Activated naive CD8-positive, alpha-beta T cell (primary cell): ENCODE data around the gene DRC1.
"Not testable (repeated sequence)": the region's sequence is repeated elsewhere in the genome, so short reads cannot be mapped to it uniquely, and the experiment has no call there.

Experiments
- H3K27ac Mint-ChIP-seq: one replicate; pipeline ENCODE4 v1.8.0; 2021; ENCODE audit warnings: mixed read lengths
- H3K27me3 Mint-ChIP-seq: one replicate; pipeline ENCODE4 v1.8.0; 2021; ENCODE audit warnings: mixed read lengths
- H3K36me3 Mint-ChIP-seq: one replicate; pipeline ENCODE4 v1.8.0; 2021; ENCODE audit warnings: mixed read lengths
- H3K4me1 Mint-ChIP-seq: one replicate; pipeline ENCODE4 v1.8.0; 2021; ENCODE audit warnings: low read depth, mixed read lengths
- H3K4me3 Mint-ChIP-seq: one replicate; pipeline ENCODE4 v1.8.0; 2021; ENCODE audit warnings: mild to moderate bottlenecking, mixed read lengths
- H3K9me3 Mint-ChIP-seq: one replicate; pipeline ENCODE4 v1.8.0; 2021; ENCODE audit warnings: low read depth, mixed read lengths

DRC1 gene

GRCh38 chr2:26401739-26402541 lies at the start of gene DRC1:
TSS of gene DRC1 (plus strand) at chr2:26401920. CDS start at chr2:26401990, 70 bp downstream.
- Mint-ChIP-seq H3K27ac (no peak within 1 kb of the TSS), H3K9me3 (no peaks in the 10 kb centered on the region), H3K27me3 (peaks cover 2% of the 10 kb centered on the region), H3K36me3 (peaks cover under 1% of the 10 kb centered on the region), H3K4me3 (no peak within 1 kb of the TSS), H3K4me1 (peaks cover 19% of the 10 kb centered on the region)

GRCh38 chr2:26352892-26353291 lies 48.8 kb upstream of the DRC1 start:
- Mint-ChIP-seq H3K27ac (peak overlapping the region; percentile 78), H3K27me3 (no peaks in the 10 kb centered on the region), H3K36me3 (peaks cover 14% of the 10 kb centered on the region), H3K4me3 (peak overlapping the region; percentile 17), H3K4me1 (peaks cover 69% of the 10 kb centered on the region), H3K9me3 (no peaks in the 10 kb centered on the region)

GRCh38 chr2:26354469-26354868 lies 47.3 kb upstream of the DRC1 start:
- Mint-ChIP-seq H3K36me3 (peaks cover 14% of the 10 kb centered on the region), H3K4me1 (peaks cover 70% of the 10 kb centered on the region)
- H3K27me3 Mint-ChIP-seq, H3K27ac Mint-ChIP-seq, H3K9me3 Mint-ChIP-seq, H3K4me3 Mint-ChIP-seq: not testable (repeated sequence)

DNA sequence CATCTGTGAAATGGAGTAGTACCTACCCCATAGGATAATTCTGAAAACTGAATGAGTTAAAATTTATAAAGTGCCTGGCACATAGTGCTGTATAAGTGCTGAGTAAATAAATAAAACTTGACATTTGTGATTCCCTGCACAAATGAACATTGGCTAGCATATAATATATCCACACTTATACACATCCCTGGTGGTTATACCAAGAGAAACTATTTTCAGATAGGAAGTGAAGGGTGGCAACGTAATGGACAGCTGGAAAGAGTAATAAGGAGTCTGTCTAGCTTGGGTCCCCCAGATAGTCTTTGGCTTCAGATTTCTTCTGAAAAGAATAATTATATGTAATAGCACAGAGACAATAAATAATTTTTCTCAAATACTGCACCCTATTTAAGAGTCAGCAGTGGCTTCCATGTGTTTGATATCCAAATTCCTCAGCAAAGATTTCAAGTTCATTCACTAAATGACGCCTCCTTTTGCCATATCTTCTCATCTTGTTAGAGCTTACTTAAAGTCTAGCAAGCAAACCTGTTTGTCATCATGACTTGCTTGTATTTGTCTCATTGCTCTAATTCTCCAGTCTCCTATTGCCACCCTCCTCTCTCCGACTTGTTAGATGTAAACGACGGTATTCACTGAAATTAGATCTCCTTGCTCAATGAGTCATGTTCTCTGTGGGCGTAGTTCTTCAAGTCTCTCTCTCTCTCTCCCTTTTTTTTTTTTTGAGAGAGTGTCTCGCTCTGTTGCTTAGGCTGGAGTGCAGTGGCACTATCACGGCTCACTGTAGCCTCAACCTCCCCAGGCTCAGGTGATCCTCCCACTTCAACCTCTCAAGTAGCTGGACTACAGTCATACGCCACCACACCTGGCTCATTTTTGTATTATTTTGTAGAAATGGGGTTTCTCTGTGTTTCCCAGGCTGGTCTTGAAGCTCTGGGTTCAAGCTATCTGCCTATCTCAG lies 46.4 kb upstream of the DRC1 start:
- H3K9me3 Mint-ChIP-seq = no peaks in the 10 kb centered on the region
- peaks cover 17% of the 10 kb centered on the region for H3K36me3 Mint-ChIP-seq
- H3K4me3 Mint-ChIP-seq = peak overlapping the region; percentile 60
- H3K4me1 Mint-ChIP-seq = peaks cover 73% of the 10 kb centered on the region
- no peaks in the 10 kb centered on the region for H3K27me3 Mint-ChIP-seq
- peak overlapping the region; percentile 35 for H3K27ac Mint-ChIP-seq

DNA sequence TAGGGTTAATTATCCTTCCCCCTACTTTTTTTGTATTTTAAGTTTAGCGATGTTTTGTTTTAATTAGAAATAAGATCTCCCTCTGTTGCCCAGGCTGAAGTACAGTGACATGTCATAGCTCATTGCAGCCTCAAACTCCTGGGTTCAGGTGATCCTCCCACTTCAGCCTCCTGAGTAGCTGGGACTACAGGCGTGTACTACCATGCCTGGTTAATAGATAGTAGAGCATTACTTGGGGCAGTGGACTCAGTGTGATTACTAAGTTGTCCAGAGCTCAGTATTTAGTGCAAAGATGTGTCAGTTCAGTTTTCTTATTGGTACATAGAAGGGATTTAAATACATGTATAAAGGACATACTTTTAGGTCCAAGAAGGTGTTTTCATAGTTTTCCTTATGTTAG lies 45.6 kb upstream of the DRC1 start:
- Mint-ChIP-seq H3K36me3 (peaks cover 17% of the 10 kb centered on the region), H3K27me3 (no peaks in the 10 kb centered on the region), H3K9me3 (no peaks in the 10 kb centered on the region), H3K4me3 (no peak overlapping the region), H3K27ac (peak overlapping the region; percentile 17), H3K4me1 (peaks cover 74% of the 10 kb centered on the region)

- Mint-ChIP-seq H3K27ac (no peak overlapping the region), H3K4me3 (no peak overlapping the region), H3K9me3 (no peaks in the 10 kb centered on the region), H3K36me3 (peaks cover 17% of the 10 kb centered on the region), H3K27me3 (no peaks in the 10 kb centered on the region), H3K4me1 (peaks cover 73% of the 10 kb centered on the region)
Measured at GRCh38 chr2:26356771-26357170, 44.9 kb upstream of the DRC1 start.

GRCh38 chr2:26359886-26360473 lies 41.7 kb upstream of the DRC1 start:
- no peak overlapping the region for H3K4me3 Mint-ChIP-seq
- H3K4me1 Mint-ChIP-seq = peaks cover 63% of the 10 kb centered on the region
- H3K9me3 Mint-ChIP-seq = no peaks in the 10 kb centered on the region
- peaks cover 12% of the 10 kb centered on the region for H3K36me3 Mint-ChIP-seq
- H3K27me3 Mint-ChIP-seq = no peaks in the 10 kb centered on the region
- H3K27ac Mint-ChIP-seq = no peak overlapping the region

- H3K9me3 Mint-ChIP-seq = no peaks in the 10 kb centered on the region
- no peaks in the 10 kb centered on the region for H3K27me3 Mint-ChIP-seq
- H3K27ac Mint-ChIP-seq = no peak overlapping the region
- no peak overlapping the region for H3K4me3 Mint-ChIP-seq
- peaks cover 12% of the 10 kb centered on the region for H3K36me3 Mint-ChIP-seq
- H3K4me1 Mint-ChIP-seq = peaks cover 39% of the 10 kb centered on the region
Measured at GRCh38 chr2:26363323-26363722, 38.4 kb upstream of the DRC1 start.

DNA sequence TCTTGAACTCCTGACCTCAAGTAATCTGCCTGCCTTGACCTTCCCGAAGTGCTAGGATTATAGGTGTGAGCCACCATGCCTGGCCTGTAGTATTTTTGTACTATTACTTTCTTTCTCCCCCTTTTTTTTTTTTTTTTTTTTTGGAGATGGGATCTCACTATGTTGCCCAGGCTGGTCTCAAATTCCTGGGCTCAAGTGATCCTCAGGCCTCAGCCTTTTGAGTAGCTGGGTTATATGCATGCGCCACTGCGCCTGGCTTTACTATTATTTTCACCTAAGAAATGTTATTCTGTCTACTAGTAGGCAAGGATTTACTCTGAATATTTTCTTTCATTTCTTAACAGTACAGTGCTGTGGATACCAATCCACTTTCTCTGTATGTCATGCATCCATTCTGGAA lies 37.8 kb upstream of the DRC1 start:
- peaks cover 10% of the 10 kb centered on the region for H3K36me3 Mint-ChIP-seq
- H3K27me3 Mint-ChIP-seq = no peaks in the 10 kb centered on the region
- H3K27ac Mint-ChIP-seq = no peak overlapping the region

DNA sequence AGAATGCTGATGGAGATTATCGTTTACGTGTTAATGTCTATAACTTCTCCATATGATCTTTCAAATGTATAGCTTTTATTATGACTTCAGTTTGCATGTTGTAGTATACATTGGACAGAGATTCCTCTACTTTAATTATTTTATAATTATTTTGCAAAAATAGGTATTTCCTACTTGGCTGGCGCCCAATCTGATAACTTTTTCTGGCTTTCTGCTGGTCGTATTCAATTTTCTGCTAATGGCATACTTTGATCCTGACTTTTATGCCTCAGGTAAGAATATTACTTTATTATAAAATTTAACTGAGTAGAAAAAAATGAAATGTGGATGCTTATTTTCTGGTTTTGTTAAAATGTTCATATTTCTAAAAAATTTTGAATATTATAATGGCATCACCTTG lies 37.1 kb upstream of the DRC1 start:
- Mint-ChIP-seq H3K27me3 (no peaks in the 10 kb centered on the region), H3K36me3 (peaks cover 16% of the 10 kb centered on the region), H3K4me3 (no peak overlapping the region), H3K4me1 (peaks cover 27% of the 10 kb centered on the region), H3K27ac (no peak overlapping the region), H3K9me3 (no peaks in the 10 kb centered on the region)

More for the DNA sequence above, 37.8 kb upstream of the DRC1 start:
- Mint-ChIP-seq H3K4me1 (peaks cover 33% of the 10 kb centered on the region), H3K4me3 (no peak overlapping the region), H3K9me3 (no peaks in the 10 kb centered on the region)

- Mint-ChIP-seq H3K36me3 (peaks cover 13% of the 10 kb centered on the region), H3K4me1 (peaks cover 13% of the 10 kb centered on the region), H3K9me3 (no peaks in the 10 kb centered on the region), H3K4me3 (no peak overlapping the region), H3K27me3 (no peaks in the 10 kb centered on the region), H3K27ac (no peak overlapping the region)
Measured at GRCh38 chr2:26366957-26367356, 34.8 kb upstream of the DRC1 start.

DNA sequence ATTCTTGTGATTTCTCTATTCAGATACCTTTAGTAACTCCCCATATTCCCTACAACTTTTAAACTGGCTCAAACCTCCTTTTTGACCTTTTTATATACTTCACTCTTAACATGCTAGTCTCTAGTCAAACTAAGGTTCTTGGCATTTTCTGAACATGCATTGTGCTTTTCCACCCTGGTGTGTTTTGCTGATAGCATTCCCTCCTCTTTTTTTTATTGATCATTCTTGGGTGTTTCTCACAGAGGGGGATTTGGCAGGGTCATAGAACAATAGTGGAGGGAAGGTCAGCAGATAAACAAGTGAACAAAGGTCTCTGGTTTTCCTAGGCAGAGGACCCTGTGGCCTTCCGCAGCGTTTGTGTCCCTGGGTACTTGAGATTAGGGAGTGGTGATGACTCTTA lies 32.1 kb upstream of the DRC1 start:
- H3K27me3 Mint-ChIP-seq, H3K4me1 Mint-ChIP-seq, H3K9me3 Mint-ChIP-seq, H3K4me3 Mint-ChIP-seq, H3K27ac Mint-ChIP-seq: not testable (repeated sequence)
- peaks cover 23% of the 10 kb centered on the region for H3K36me3 Mint-ChIP-seq

DNA sequence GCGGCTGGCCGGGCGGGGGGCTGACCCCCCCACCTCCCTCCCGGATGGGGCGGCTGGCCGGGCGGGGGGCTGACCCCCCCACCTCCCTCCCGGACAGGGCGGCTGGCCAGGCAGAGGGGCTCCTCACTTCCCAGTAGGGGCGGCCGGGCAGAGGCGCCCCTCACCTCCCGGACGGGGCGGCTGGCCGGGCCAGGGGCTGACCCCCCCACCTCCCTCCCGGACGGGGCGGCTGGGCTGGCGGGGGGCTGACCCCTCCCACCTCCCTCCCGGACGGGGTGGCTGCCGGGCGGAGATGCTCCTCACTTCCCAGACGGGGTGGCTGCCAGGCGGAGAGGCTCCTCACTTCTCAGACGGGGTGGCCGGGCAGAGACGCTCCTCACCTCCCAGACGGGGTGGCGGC lies 30.8 kb upstream of the DRC1 start:
- not testable (repeated sequence) for H3K4me1 Mint-ChIP-seq, H3K4me3 Mint-ChIP-seq, H3K27ac Mint-ChIP-seq, H3K9me3 Mint-ChIP-seq, H3K27me3 Mint-ChIP-seq
- H3K36me3 Mint-ChIP-seq = peaks cover 26% of the 10 kb centered on the region

DNA sequence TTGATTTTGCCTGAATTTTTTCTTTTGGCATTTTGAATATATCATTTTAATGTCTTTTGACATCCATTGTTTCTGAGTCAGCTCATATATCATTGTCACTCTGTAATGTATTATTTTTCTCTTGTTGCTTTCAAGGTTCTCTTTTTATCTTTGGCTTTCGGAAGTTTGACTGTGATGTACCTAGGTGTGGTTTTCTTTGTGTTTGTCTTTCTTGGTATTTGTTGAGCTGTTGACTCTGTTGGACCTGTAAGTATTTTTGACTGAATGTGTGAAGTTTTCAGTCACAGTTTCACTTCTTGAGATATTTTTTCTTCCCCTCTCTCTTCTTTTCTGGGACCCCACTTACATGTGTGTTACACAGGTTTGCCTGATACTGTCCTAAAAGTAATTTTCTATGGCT lies 24.9 kb upstream of the DRC1 start:
- Mint-ChIP-seq H3K9me3 (no peaks in the 10 kb centered on the region), H3K4me1 (peaks cover 17% of the 10 kb centered on the region), H3K27ac (no peak overlapping the region), H3K4me3 (no peak overlapping the region), H3K36me3 (peaks cover 29% of the 10 kb centered on the region), H3K27me3 (no peaks in the 10 kb centered on the region)

GRCh38 chr2:26380281-26380680 lies 21.4 kb upstream of the DRC1 start:
- no peaks in the 10 kb centered on the region for H3K9me3 Mint-ChIP-seq
- no peak overlapping the region for H3K27ac Mint-ChIP-seq
- peaks cover 17% of the 10 kb centered on the region for H3K4me1 Mint-ChIP-seq
- H3K4me3 Mint-ChIP-seq = no peak overlapping the region
- H3K27me3 Mint-ChIP-seq = no peaks in the 10 kb centered on the region
- peaks cover 16% of the 10 kb centered on the region for H3K36me3 Mint-ChIP-seq
